OCI-LY7 (cell line): ENCODE results near the gene PLA2G4A. TPM values are rescaled to one million over a fixed set of nuclear protein-coding genes. Genes with fewer than 3 reads are reported as not detected.

ENCODE experiments used
- BruUV-seq: library from RNA; stranded (reverse); fragments of 400-500 nt; replicated peaks from 2 replicates; lab custom pipeline; 2021; lab: Mats Ljungman, UMichigan
- CTCF ChIA-PET: fragments of 300-600 bp; sonication (Branson Sonifier 250); formaldehyde crosslinking; loops from one replicate; lab custom pipeline; 2022; ENCODE audit warnings: antibody characterized with exemption; ENCODE audit not compliant: unreplicated experiment; lab: Charles Lee
- POLR2A ChIA-PET: fragments of 300-600 bp; sonication (Branson Sonifier 250); formaldehyde crosslinking; loops from one replicate; lab custom pipeline; 2022; ENCODE audit warnings: antibody characterized with exemption; lab: Charles Lee
- DNase-seq: peaks from one replicate; pipeline ENCODE4 v3.0.0-alpha.2; 2015; ENCODE audit warnings: low spot score
- H2AFZ ChIP-seq: fragments of 200-600 bp; sonication (generic), shearing (Covaris generic); 2 replicates; pipeline ENCODE4 v1.6.1; 2014; ENCODE audit warnings: mild to moderate bottlenecking, antibody characterized with exemption, low read length, moderate library complexity
- H3K27ac ChIP-seq: fragments of 200-600 bp; sonication (generic); 2 replicates; pipeline ENCODE4 v1.5.1; 2014; ENCODE audit warnings: mixed run types, low read depth, mild to moderate bottlenecking, moderate library complexity, low read length, inconsistent platforms; ENCODE audit not compliant: poor library complexity, severe bottlenecking
- H3K36me3 ChIP-seq: fragments of 200-600 bp; sonication (generic); 2 replicates; pipeline ENCODE4 v1.6.1; 2014; ENCODE audit warnings: mild to moderate bottlenecking, antibody characterized with exemption, low read length, moderate library complexity, mixed read lengths; ENCODE audit not compliant: insufficient read depth
- H3K4me1 ChIP-seq: fragments of 200-600 bp; sonication (generic); 2 replicates; pipeline ENCODE4 v1.5.1; 2014; ENCODE audit warnings: mild to moderate bottlenecking, low read length; ENCODE audit not compliant: insufficient read depth, poor library complexity, severe bottlenecking
- H3K4me2 ChIP-seq: fragments of 200-600 bp; sonication (generic); 2 replicates; pipeline ENCODE4 v1.6.1; 2014; ENCODE audit warnings: mild to moderate bottlenecking, low read length
- H3K4me3 ChIP-seq: fragments of 200-600 bp; sonication (generic); 2 replicates; pipeline ENCODE4 v1.5.1; 2014; ENCODE audit warnings: mild to moderate bottlenecking, low read depth, low read length; ENCODE audit not compliant: poor library complexity, severe bottlenecking
- H3K79me2 ChIP-seq: fragments of 200-600 bp; sonication (generic); 2 replicates; pipeline ENCODE4 v1.6.1; 2016; ENCODE audit warnings: low read depth, mild to moderate bottlenecking, low read length, moderate library complexity, mixed read lengths; ENCODE audit not compliant: insufficient read depth
- H3K9me2 ChIP-seq: fragments of 200-600 bp; sonication (generic); 2 replicates; pipeline ENCODE4 v1.6.1; 2016; ENCODE audit warnings: mild to moderate bottlenecking, low read length, mixed read lengths; ENCODE audit not compliant: insufficient read depth
- H3K9me3 ChIP-seq: fragments of 200-600 bp; sonication (generic); 2 replicates; pipeline ENCODE4 v1.6.1; 2014; ENCODE audit warnings: mild to moderate bottlenecking, mixed run types, low read length, mixed read lengths
- H4K20me1 ChIP-seq: fragments of 200-600 bp; sonication (generic); 2 replicates; pipeline ENCODE4 v1.6.1; 2014; ENCODE audit warnings: mild to moderate bottlenecking, antibody characterized with exemption, low read length, moderate library complexity, mixed read lengths; ENCODE audit not compliant: insufficient read depth
- EZH2phosphoT487 ChIP-seq: fragments of 200-600 bp; sonication (generic); IDR thresholded peaks from 2 replicates; pipeline ENCODE4 v1.6.1; 2018; ENCODE audit warnings: low read depth, borderline replicate concordance, mild to moderate bottlenecking, mixed run types, antibody characterized with exemption, low read length, moderate library complexity, mixed read lengths
- intact Hi-C: fragments of 100-400 bp; cut with micrococcal nuclease; formaldehyde crosslinking; loops from one replicate; pipeline ENCODE4 v1.10.0; 2022; ENCODE audit not compliant: unreplicated experiment
- total RNA-seq, 2 experiments: library from RNA; depleted of rRNA in 1 of 2; stranded (reverse); fragments of >200 nt in 1 of 2; shearing (Covaris generic) in 1 of 2; gene quantifications; 2 replicates each; pipeline ENCODE4 v1.2.3, GENCODE V29; 2014 to 2022
- TF ChIP-seq, protein P1 (sequence below): fragments of 200-600 bp; sonication (generic); conservative IDR thresholded peaks from 2 replicates; pipeline ENCODE4 v1.5.1; 2014; ENCODE audit warnings: mild to moderate bottlenecking, antibody characterized with exemption, low read length, moderate library complexity, mixed read lengths

The PLA2G4A gene
- total RNA-seq, 2 experiments from 2014 or later: not detected

DNA sequence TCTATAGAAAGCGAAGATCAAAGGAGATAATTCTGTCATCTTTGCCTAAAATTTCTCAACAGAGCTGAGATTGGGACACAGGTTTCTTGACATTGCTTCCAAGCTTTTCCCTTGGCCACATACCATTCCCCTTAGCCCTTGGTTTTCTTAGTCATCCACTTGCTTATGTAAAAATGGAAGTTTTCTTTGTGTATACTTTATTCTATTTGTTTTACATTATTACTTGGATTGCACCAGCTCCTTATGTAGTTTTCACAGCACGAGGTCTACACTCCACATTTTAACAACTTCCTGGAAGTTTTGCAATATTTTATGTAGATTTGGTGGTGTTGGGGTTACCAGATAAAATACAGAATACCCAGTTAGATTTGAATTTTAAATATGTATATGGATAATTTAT, 129.8 kb downstream of the PLA2G4A start:
- POLR2A ChIA-PET: no interaction called here
- H3K79me2 ChIP-seq: no peaks in the 10 kb centered on the region
- H3K27ac ChIP-seq: no peak overlapping the region
- BruUV-seq: no TSS peak
- H4K20me1 ChIP-seq: no peaks in the 10 kb centered on the region
- CTCF ChIA-PET: no interaction called here
- intact Hi-C loops: no loop called here
- no peak for DNase-seq
- H3K4me1 ChIP-seq: no peaks in the 10 kb centered on the region
- no peaks in the 10 kb centered on the region for H3K9me3 ChIP-seq
- H3K36me3 ChIP-seq: no peaks in the 10 kb centered on the region
- H3K4me2 ChIP-seq: no peak overlapping the region
- TF ChIP-seq, protein P1, sequence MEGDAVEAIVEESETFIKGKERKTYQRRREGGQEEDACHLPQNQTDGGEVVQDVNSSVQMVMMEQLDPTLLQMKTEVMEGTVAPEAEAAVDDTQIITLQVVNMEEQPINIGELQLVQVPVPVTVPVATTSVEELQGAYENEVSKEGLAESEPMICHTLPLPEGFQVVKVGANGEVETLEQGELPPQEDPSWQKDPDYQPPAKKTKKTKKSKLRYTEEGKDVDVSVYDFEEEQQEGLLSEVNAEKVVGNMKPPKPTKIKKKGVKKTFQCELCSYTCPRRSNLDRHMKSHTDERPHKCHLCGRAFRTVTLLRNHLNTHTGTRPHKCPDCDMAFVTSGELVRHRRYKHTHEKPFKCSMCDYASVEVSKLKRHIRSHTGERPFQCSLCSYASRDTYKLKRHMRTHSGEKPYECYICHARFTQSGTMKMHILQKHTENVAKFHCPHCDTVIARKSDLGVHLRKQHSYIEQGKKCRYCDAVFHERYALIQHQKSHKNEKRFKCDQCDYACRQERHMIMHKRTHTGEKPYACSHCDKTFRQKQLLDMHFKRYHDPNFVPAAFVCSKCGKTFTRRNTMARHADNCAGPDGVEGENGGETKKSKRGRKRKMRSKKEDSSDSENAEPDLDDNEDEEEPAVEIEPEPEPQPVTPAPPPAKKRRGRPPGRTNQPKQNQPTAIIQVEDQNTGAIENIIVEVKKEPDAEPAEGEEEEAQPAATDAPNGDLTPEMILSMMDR: no peak
- no peak for TF ChIP-seq EZH2phosphoT487
- no peak overlapping the region for H2AFZ ChIP-seq
- H3K9me2 ChIP-seq: no peaks in the 10 kb centered on the region
- H3K4me3 ChIP-seq: no peak overlapping the region

DNA sequence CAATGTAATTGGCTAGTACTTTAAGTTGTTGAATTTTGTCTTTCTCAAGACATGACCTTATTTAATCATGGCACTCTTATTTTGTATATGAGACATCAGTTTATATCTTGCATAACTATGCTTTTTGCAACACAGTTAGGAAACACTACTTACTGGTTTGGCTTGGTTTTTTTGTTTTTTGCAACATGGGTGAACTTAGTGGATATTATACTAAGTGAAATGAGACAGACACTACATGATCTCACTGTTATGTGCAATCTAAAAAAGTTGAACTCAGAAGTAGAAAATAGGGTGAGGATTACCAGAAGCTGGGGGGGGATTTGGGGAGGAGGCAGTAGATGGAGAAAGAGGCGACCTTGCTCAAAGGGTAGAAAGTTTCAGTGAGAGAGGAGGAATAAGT, 132.1 kb downstream of the PLA2G4A start:
- TF ChIP-seq, protein P1: no peak
- TF ChIP-seq EZH2phosphoT487: no peak
- H3K27ac ChIP-seq: no peak overlapping the region
- no peak overlapping the region for H2AFZ ChIP-seq
- ChIA-PET CTCF (no interaction called here), POLR2A (no interaction called here)
- H3K4me2 ChIP-seq: no peak overlapping the region
- no peaks in the 10 kb centered on the region for H3K9me3 ChIP-seq
- H4K20me1 ChIP-seq: no peaks in the 10 kb centered on the region
- no TSS peak for BruUV-seq
- H3K4me3 ChIP-seq: no peak overlapping the region
- no peaks in the 10 kb centered on the region for H3K79me2 ChIP-seq
- no peaks in the 10 kb centered on the region for H3K9me2 ChIP-seq
- no peak for DNase-seq
- H3K4me1 ChIP-seq: no peaks in the 10 kb centered on the region
- H3K36me3 ChIP-seq: no peaks in the 10 kb centered on the region
- intact Hi-C loops: no loop called here

DNA sequence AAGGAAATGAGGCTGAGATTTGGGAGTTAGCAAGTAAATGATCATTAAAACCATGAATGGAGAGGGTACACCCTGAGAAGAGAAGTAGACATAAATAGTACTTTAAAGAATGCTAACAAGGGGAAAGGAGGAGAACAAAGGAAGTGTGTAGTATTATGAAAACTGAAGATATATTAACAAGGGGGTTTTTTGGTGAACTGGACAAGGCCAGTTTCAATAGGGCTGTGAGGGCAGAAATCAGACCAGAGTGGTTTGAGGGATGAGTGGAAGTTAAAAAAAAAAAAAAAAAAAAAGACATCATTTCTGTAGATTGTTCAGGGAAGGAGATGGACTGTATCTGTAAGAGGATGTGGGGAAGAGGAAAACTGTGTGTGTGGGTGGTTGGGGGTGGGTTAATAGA, 137.1 kb downstream of the PLA2G4A start:
- intact Hi-C loops: no loop called here
- no peaks in the 10 kb centered on the region for H3K9me3 ChIP-seq
- no peaks in the 10 kb centered on the region for H3K9me2 ChIP-seq
- DNase-seq: no peak
- ChIA-PET CTCF (no interaction called here), POLR2A (no interaction called here)
- no peaks in the 10 kb centered on the region for H4K20me1 ChIP-seq
- no peak for TF ChIP-seq EZH2phosphoT487
- TF ChIP-seq, protein P1: no peak
- no TSS peak for BruUV-seq
- no peak overlapping the region for H2AFZ ChIP-seq
- H3K79me2 ChIP-seq: no peaks in the 10 kb centered on the region
- no peak overlapping the region for H3K27ac ChIP-seq
- H3K4me2 ChIP-seq: no peak overlapping the region
- H3K4me1 ChIP-seq: no peaks in the 10 kb centered on the region
- H3K4me3 ChIP-seq: no peak overlapping the region
- no peaks in the 10 kb centered on the region for H3K36me3 ChIP-seq
